NCI-H460 (cell line): ENCODE data around the gene KRTAP4-8. TPM values are rescaled to one million over a fixed set of nuclear protein-coding genes. Genes with fewer than 3 reads are reported as not detected.
"Not testable (repeated sequence)": the region's sequence is repeated elsewhere in the genome, so short reads cannot be mapped to it uniquely, and the experiment has no call there.

Experiments
- DNase-seq: peaks from one replicate; pipeline ENCODE4 v3.0.0-alpha.2; 2016; ENCODE audit warnings: low read depth; ENCODE audit errors: extremely low read depth
- polyA plus RNA-seq: library from polyadenylated mRNA; depleted of rRNA; stranded (reverse); fragments of >200 nt; gene quantifications from 2 replicates; pipeline ENCODE4 v1.2.3, GENCODE V29; 2014; cell fraction: nucleus; rRNA removed
- total RNA-seq: library from RNA; depleted of rRNA; stranded (reverse); fragments of >200 nt; shearing (Covaris generic); gene quantifications from 2 replicates; pipeline ENCODE4 v1.2.3, GENCODE V29; 2014; rRNA removed

KRTAP4-8 gene
- not detected in 2 replicates for total RNA-seq
- not detected in 2 replicates for polyA plus RNA-seq

- DNase-seq: no peak
Observed at GRCh38 chr17:41098042-41098441, at the start of gene KRTAP4-8. KRTAP4-8 (minus strand) TSS chr17:41098142; CDS start chr17:41098084, 58 bp downstream.

GRCh38 chr17:41145261-41145660 is 47.3 kb upstream of the KRTAP4-8 start:
- DNase-seq: no peak

GRCh38 chr17:41144846-41145245 is 46.9 kb upstream of the KRTAP4-8 start:
- no peak for DNase-seq

GRCh38 chr17:41141361-41141760 is 43.4 kb upstream of the KRTAP4-8 start:
- DNase-seq: no peak

GRCh38 chr17:41140360-41141131 is 42.6 kb upstream of the KRTAP4-8 start, which contains the start of gene KRTAP4-6:
KRTAP4-6 (minus strand) TSS chr17:41140544; CDS start chr17:41140487, 57 bp downstream.
- no peak for DNase-seq

GRCh38 chr17:41139865-41140264 is 41.9 kb upstream of the KRTAP4-8 start:
- DNase-seq: not testable (repeated sequence)

- no peak for DNase-seq
Observed at GRCh38 chr17:41133880-41134735, 36.2 kb upstream of the KRTAP4-8 start.

GRCh38 chr17:41131979-41132378 is 34.0 kb upstream of the KRTAP4-8 start:
- no peak for DNase-seq

- no peak for DNase-seq
Observed at GRCh38 chr17:41127371-41127770, 29.4 kb upstream of the KRTAP4-8 start.

- no peak for DNase-seq
Observed at GRCh38 chr17:41126412-41126811, 28.5 kb upstream of the KRTAP4-8 start.

- DNase-seq: no peak
Observed at GRCh38 chr17:41125064-41125463, 27.1 kb upstream of the KRTAP4-8 start.

GRCh38 chr17:41123991-41124371 is 26.0 kb upstream of the KRTAP4-8 start, which contains the start of gene KRTAP4-12:
KRTAP4-12 (minus strand) TSS chr17:41124182; CDS start chr17:41124122, 60 bp downstream.
- not testable (repeated sequence) for DNase-seq

- DNase-seq: not testable (repeated sequence)
Observed at GRCh38 chr17:41123292-41123990, 25.5 kb upstream of the KRTAP4-8 start.

GRCh38 chr17:41121742-41122141 is 23.8 kb upstream of the KRTAP4-8 start:
- no peak for DNase-seq

- DNase-seq: not testable (repeated sequence)
Observed at GRCh38 chr17:41119696-41120690, 22.1 kb upstream of the KRTAP4-8 start.

- no peak for DNase-seq
Observed at GRCh38 chr17:41118721-41119120, 20.8 kb upstream of the KRTAP4-8 start.

- not testable (repeated sequence) for DNase-seq
Observed at GRCh38 chr17:41117846-41118386, 20.0 kb upstream of the KRTAP4-8 start, which contains the start of gene KRTAP4-11. KRTAP4-11 (minus strand) TSS chr17:41118373; CDS start chr17:41118315, 58 bp downstream.

- no peak for DNase-seq
Observed at GRCh38 chr17:41116297-41116696, 18.4 kb upstream of the KRTAP4-8 start.
